ENCODE measurements around the gene SPOUT1. TPM values are rescaled to one million over a fixed set of nuclear protein-coding genes. Genes with fewer than 3 reads are reported as not detected.
"Not testable (repeated sequence)": the region's sequence is repeated elsewhere in the genome, so short reads cannot be mapped to it uniquely, and the experiment has no call there.

SPOUT1 gene
- total and polyA plus RNA-seq, 11 donors = 6.1 to 24.7 (median 15.1) TPM

- peaks cover 0 to 10% (median 0%) of the 10 kb centered on the region in 12 donors for H3K9me3 ChIP-seq
- WGBS, 4 donors = 77 to 83% (median 80%) methylated on average over 10 of the region's 10 CpGs
- peak; percentile 32 to 64 (median 54) for TF ChIP-seq CTCF (IDR thresholded peaks at IDR 0.05)
- not testable (repeated sequence) for H3K4me1 ChIP-seq, H3K27me3 ChIP-seq, H3K4me3 ChIP-seq, ATAC-seq, H3K27ac ChIP-seq, H3K36me3 ChIP-seq, DNase-seq
- intact Hi-C loops (cut with DNase I) = loop anchor here in 3 of 10 donors (10.0 kb wide), 1 partner anchor 153 kb away; no protein-coding TSS in a partner anchor
These were observed 22.4 kb upstream of the SPOUT1 start for GRCh38 chr9:128851779-128852600.

DNA sequence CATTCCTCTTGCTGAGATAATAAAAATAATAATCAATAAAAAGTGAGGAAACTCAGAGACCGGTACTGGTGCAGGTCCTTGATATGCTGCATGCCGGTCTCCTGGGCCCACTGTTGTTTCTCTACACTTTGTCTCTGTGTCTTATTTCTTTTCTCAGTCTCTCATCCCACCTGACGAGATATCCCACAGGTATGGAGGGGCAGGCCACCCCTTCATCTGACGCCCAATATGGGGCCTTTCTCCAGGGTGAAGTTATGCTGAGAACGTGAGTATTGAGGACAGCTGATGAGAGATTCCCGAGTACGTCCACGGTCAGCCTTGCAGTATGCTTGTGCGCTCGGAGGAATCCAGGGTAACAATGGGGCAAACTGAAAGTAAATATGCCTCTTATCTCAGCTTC, 21.4 kb upstream of the SPOUT1 start:
- H3K27me3 ChIP-seq, H3K36me3 ChIP-seq, H3K4me1 ChIP-seq, DNase-seq, H3K4me3 ChIP-seq, ATAC-seq, H3K27ac ChIP-seq: not testable (repeated sequence)
- H3K9me3 ChIP-seq = peaks cover 0 to 10% (median 0%) of the 10 kb centered on the region in 12 donors
- intact Hi-C loops (cut with DNase I) = loop anchor here in 3 of 10 donors (10.0 kb wide), 1 partner anchor 154 kb away; no protein-coding TSS in a partner anchor
- 92 to 98% (median 95%) methylated on average over 10 of the region's 10 CpGs for WGBS, 4 donors

DNA sequence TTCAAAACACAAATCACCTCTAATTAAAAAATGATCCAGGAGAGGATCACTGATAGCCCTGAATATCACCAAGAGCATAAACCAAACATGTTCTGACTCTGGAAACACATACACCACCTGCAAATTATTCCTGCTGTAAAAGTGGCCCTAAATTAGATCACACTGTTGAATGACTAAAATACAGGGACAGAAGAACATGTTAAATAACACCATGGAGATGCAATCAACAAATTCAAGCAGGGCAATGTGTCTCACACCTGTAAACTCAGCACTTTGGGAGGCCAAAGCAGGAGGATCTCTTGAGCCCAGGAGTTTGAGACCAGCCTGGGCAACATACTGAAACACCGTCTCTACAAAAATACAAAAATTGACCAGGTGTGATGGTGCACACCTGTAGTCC, 18.2 kb upstream of the SPOUT1 start:
- H3K27ac ChIP-seq = no peak overlapping the region
- ATAC-seq (no peak), DNase-seq (no peak)
- TF ChIP-seq CTCF (IDR thresholded peaks at IDR 0.05) (no peak), POLR2A (IDR thresholded peaks at IDR 0.05) (no peak)
- no peaks in the 10 kb centered on the region for H3K27me3 ChIP-seq
- H3K4me1 ChIP-seq = no peaks in the 10 kb centered on the region
- peaks cover 0 to 10% (median 0%) of the 10 kb centered on the region in 12 donors for H3K9me3 ChIP-seq
- 100% methylated on average over 1 of the region's 1 CpG for WGBS, 4 donors
- H3K4me3 ChIP-seq = no peak overlapping the region
- H3K36me3 ChIP-seq = peaks cover 0 to 5% (median 0%) of the 10 kb centered on the region in 9 donors
- intact Hi-C loops (cut with DNase I) = no loop called here

DNA sequence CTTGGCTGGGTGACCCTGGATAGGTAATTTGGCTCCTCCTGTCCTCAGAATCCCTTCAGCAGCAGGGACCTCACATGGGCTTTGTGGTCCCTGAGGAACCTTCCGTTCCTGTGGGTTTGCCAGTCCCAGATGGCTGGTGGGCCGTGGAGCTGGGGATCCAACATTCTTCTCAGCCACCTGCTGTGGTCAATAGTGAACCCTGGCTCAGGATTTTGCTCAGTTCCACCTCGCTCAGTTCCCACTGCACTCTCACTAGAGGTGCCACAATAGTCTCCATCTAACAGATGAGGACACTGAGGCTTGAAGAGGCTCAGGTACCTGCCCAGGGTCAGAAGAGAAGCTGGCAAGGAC, 17.1 kb upstream of the SPOUT1 start:
- ATAC-seq = no peak
- no peak for DNase-seq

More for the DNA sequence above, 17.1 kb upstream of the SPOUT1 start:
- Histone ChIP-seq H3K4me3 (no peak overlapping the region), H3K4me1 (no peaks in the 10 kb centered on the region), H3K27me3 (no peaks in the 10 kb centered on the region), H3K9me3 (peaks cover 0 to 10% (median 0%) of the 10 kb centered on the region in 12 donors), H3K36me3 (peaks cover 0 to 15% (median 3%) of the 10 kb centered on the region in 9 donors), H3K27ac (no peak overlapping the region)
- WGBS, 4 donors = 83 to 95% (median 92%) methylated on average over 2 to 3 of the region's 3 CpGs
- TF ChIP-seq POLR2A (IDR thresholded peaks at IDR 0.05) (no peak), CTCF (IDR thresholded peaks at IDR 0.05) (no peak)
- intact Hi-C loops (cut with DNase I) = no loop called here
